Peyer's patch (tissue), 4 donors: ENCODE measurements around the gene BRAT1. TPM values are rescaled to one million over a fixed set of nuclear protein-coding genes. Genes with fewer than 3 reads are reported as not detected.

Experiments used
- DNase-seq, 3 donors: peaks; one replicate each; pipeline ENCODE4 v3.0.0-alpha.2; 2017 to 2019
- H3K27ac ChIP-seq, 4 donors: fragments of 200-600 bp; sonication (generic); one replicate each; pipeline ENCODE4 v1.5.1; 2016 to 2019
- H3K27me3 ChIP-seq, 2 donors: fragments of 200-600 bp; sonication (generic); one replicate each; pipeline ENCODE4 v1.5.1; 2019
- H3K36me3 ChIP-seq, 3 donors: fragments of 200-600 bp; sonication (generic); one replicate each; pipeline ENCODE4 v1.5.1; 2016 to 2019
- H3K4me1 ChIP-seq, 4 donors: fragments of 200-600 bp; sonication (generic); one replicate each; pipeline ENCODE4 v1.5.1; 2016 to 2019
- H3K4me3 ChIP-seq, 4 donors: fragments of 200-600 bp; sonication (generic); 1 replicate in 3 of 4; 2 replicates in 1 of 4; pipeline ENCODE4 v1.5.1; 2016 to 2019; ENCODE audit warnings: mild to moderate bottlenecking in 1 of 4
- H3K9me3 ChIP-seq, 4 donors: fragments of 200-600 bp; sonication (generic); one replicate each; pipeline ENCODE4 v1.5.1; 2016 to 2019; ENCODE audit warnings: mild to moderate bottlenecking in 1 of 4
- CTCF ChIP-seq, 6 experiments: fragments of 450-650 bp in 4 of 6; fragments of 200-600 bp in 2 of 6; sonication (generic) in 1 of 6; IDR thresholded peaks; one replicate each; pipeline ENCODE4 v1.5.1; 2017 to 2019; ENCODE audit warnings: antibody characterized with exemption in 6 of 6, mild to moderate bottlenecking in 3 of 6, moderate library complexity in 1 of 6
- POLR2A ChIP-seq, 2 donors: fragments of 450-650 bp; IDR thresholded peaks; one replicate each; pipeline ENCODE4 v1.5.1; 2017; ENCODE audit warnings: antibody characterized with exemption in 2 of 2, mild to moderate bottlenecking in 2 of 2, moderate library complexity in 2 of 2
- total RNA-seq, 4 donors: library from RNA; depleted of rRNA; stranded (reverse); fragments of >200 nt; gene quantifications; one replicate each; pipeline ENCODE4 v1.1.0, GENCODE V29; 2016

The BRAT1 gene
- total RNA-seq, 4 donors from 2014 or later: 43.3 to 73.3 (median 54.1) TPM

- Histone ChIP-seq H3K4me1 (peaks cover 0 to 43% (median 30%) of the 10 kb centered on the region in 4 donors), H3K36me3 (no peaks in the 10 kb centered on the region), H3K27ac (no peak overlapping the region), H3K27me3 (no peaks in the 10 kb centered on the region), H3K9me3 (no peaks in the 10 kb centered on the region), H3K4me3 (no peak overlapping the region)
- no peak for TF ChIP-seq POLR2A (IDR thresholded peaks at IDR 0.05)
- no peak for TF ChIP-seq CTCF (IDR thresholded peaks at IDR 0.05)
- DNase-seq: no peak
These were observed 38.3 kb downstream of the BRAT1 start for GRCh38 chr7:2517026-2517425.

GRCh38 chr7:2516194-2516555 is 39.1 kb downstream of the BRAT1 start:
- no peak overlapping the region for H3K4me3 ChIP-seq
- no peaks in the 10 kb centered on the region for H3K36me3 ChIP-seq

GRCh38 chr7:2515424-2516193 is 39.7 kb downstream of the BRAT1 start:
- DNase-seq: no peak
- no peaks in the 10 kb centered on the region for H3K9me3 ChIP-seq
- peaks cover 0 to 46% (median 32%) of the 10 kb centered on the region in 4 donors for H3K4me1 ChIP-seq
- no peaks in the 10 kb centered on the region for H3K27me3 ChIP-seq
- H3K36me3 ChIP-seq: no peaks in the 10 kb centered on the region
- H3K27ac ChIP-seq: no peak overlapping the region
- H3K4me3 ChIP-seq: no peak overlapping the region
- TF ChIP-seq CTCF (IDR thresholded peaks at IDR 0.05): no peak
- TF ChIP-seq POLR2A (IDR thresholded peaks at IDR 0.05): no peak

More at GRCh38 chr7:2516194-2516555, 39.1 kb downstream of the BRAT1 start:
- TF ChIP-seq CTCF (IDR thresholded peaks at IDR 0.05) (no peak), POLR2A (IDR thresholded peaks at IDR 0.05) (no peak)
- no peaks in the 10 kb centered on the region for H3K9me3 ChIP-seq
- peaks cover 0 to 43% (median 30%) of the 10 kb centered on the region in 4 donors for H3K4me1 ChIP-seq
- H3K27ac ChIP-seq: no peak overlapping the region
- DNase-seq: no peak
- H3K27me3 ChIP-seq: no peaks in the 10 kb centered on the region

- no peaks in the 10 kb centered on the region for H3K36me3 ChIP-seq
- no peaks in the 10 kb centered on the region for H3K9me3 ChIP-seq
- no peak overlapping the region for H3K4me3 ChIP-seq
- no peak overlapping the region for H3K27ac ChIP-seq
- H3K4me1 ChIP-seq: peaks cover 0 to 51% (median 39%) of the 10 kb centered on the region in 4 donors
- H3K27me3 ChIP-seq: no peaks in the 10 kb centered on the region
- TF ChIP-seq POLR2A (IDR thresholded peaks at IDR 0.05) (no peak), CTCF (IDR thresholded peaks at IDR 0.05) (no peak)
- DNase-seq: no peak
These were observed 40.6 kb downstream of the BRAT1 start for GRCh38 chr7:2514473-2515423.

- no peak overlapping the region for H3K4me3 ChIP-seq
- peak overlapping the region in 1 of 4 donors; percentile 97 for H3K27ac ChIP-seq
- peaks cover 0 to 54% (median 45%) of the 10 kb centered on the region in 4 donors for H3K4me1 ChIP-seq
- H3K27me3 ChIP-seq: no peaks in the 10 kb centered on the region
- no peak for TF ChIP-seq POLR2A (IDR thresholded peaks at IDR 0.05)
- TF ChIP-seq CTCF (IDR thresholded peaks at IDR 0.05): no peak
- no peaks in the 10 kb centered on the region for H3K9me3 ChIP-seq
- no peak for DNase-seq
- H3K36me3 ChIP-seq: no peaks in the 10 kb centered on the region
These were observed 41.6 kb downstream of the BRAT1 start for GRCh38 chr7:2513702-2514101.
